Fibroblast of skin of right biceps (primary cell): ENCODE measurements around the gene MINDY4.

Source experiments
- DNase-seq: peaks from one replicate; pipeline ENCODE4 v3.0.0-alpha.2; 2013

MINDY4 gene

GRCh38 chr7:30840141-30841024 is 69.2 kb downstream of the MINDY4 start:
- no peak for DNase-seq

- DNase-seq: no peak
Observed at GRCh38 chr7:30841025-30841735, 70.0 kb downstream of the MINDY4 start.

- no peak for DNase-seq
Observed at GRCh38 chr7:30841801-30842541, 70.8 kb downstream of the MINDY4 start.

DNA sequence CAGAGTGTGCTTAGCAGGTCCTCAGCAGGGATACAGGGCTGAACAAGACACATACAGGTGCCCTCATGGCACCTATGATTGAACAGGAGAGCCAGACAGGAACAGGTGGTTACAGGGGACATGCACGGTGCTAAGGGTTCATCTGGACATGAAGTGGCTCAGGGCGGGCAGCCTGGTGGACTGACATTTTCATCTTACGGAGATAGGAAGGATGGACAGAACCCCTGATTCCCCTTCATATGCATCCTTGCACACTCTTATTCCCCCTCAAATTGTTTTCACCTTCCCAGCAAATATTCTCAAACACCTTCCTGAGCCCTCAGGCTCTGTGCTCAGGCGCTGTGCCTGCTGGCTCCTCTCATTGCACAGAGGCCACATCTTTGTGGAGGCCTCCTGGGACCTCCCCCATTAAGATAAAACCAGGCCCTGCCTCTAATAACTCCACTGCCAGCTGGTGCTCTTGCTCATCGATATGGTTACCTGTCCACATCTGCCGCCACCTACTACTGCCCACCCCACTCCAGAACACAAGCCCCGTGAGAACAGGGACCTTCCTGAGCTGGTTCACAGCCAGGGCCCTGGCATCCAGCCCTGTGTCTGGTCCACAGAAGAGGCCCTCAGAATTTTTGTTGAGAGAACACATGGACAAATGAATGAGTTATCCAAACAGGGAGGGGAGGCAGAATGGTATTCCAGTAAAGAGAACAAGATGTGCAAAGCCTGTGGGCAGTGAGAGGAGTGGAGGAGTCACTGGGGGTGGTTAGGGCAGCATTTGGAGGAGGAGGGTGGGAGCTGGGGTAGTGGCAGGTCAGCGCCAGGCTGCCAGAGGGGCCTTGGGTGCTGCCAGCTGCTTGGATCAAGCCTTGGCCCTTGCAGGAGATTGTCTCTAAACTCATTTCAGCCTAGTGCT is 71.6 kb downstream of the MINDY4 start:
- no peak for DNase-seq

DNA sequence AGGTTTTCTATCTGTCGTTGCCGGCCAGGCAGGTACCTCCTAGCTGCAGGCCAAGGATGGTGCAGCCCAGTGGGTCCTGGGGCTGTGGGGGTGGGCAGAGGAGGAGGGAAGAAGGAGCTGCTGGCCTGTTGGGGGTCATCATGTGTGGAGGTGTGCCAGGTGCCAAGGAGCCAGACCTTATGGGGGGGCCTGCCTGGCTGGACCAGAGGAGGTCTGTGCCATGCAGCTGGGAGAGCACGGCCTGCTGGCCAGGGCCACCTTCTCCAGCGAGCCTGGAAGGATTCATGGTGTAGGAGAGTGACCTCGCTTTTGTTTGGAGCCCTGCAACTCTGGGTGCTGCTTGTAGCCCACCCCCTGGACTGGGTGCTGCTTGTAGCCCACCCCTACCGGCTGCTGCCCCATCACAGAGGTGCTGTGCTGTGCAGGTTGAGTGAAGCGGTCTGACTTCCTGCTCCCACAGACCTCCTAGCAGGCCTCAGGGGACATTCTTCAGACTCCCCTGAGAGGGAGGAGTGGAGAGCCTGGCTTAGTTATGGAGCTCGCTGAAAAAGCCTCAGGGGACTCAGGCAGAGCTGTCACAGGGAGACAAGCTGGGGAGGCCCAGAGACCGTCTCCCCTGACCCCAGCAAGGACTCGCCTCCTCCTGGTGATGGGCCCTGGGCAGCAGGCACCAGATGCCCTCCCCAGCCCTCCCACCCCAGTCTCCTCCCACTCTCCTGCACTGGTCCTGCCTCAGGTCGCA is 72.7 kb downstream of the MINDY4 start:
- no peak for DNase-seq

DNA sequence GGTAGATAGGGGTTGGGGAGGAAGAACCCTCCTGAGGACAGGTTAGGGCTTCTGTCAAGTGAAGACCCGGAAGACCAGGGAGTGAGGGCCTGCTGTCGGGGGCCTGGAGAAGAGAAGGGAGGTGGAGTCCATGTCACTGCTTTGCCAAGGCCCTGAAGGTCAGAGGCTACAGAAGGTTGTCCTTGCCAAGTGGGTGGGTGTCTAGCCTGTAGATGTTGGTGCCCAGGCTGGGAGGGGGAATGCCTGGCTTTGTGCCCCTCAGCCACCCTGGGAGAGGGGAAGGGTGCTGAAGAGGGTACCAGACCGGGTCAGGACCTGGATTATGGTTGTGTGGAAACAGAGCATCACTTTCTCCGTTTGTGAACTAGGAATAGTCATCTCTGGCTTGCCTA is 73.3 kb downstream of the MINDY4 start:
- DNase-seq: no peak

DNA sequence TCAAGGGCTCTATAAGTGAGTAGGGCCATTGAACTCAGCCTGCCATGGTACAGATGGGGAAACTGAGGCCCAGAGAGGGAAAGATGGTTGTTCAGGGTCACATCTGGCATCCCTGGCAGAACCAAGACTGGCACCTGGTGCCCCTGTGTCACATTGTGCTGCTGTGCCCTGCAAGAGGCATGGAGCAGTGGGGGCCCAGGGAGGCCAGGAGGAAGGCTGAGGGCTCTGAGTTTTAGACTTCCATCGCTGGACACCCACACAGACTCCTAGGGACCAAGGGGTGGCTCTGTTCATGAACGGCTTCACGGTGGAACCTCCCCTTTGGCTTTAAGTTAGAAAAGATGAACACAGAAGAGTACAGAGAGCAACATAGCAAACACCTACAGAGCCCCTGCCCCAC is 73.7 kb downstream of the MINDY4 start:
- no peak for DNase-seq

DNA sequence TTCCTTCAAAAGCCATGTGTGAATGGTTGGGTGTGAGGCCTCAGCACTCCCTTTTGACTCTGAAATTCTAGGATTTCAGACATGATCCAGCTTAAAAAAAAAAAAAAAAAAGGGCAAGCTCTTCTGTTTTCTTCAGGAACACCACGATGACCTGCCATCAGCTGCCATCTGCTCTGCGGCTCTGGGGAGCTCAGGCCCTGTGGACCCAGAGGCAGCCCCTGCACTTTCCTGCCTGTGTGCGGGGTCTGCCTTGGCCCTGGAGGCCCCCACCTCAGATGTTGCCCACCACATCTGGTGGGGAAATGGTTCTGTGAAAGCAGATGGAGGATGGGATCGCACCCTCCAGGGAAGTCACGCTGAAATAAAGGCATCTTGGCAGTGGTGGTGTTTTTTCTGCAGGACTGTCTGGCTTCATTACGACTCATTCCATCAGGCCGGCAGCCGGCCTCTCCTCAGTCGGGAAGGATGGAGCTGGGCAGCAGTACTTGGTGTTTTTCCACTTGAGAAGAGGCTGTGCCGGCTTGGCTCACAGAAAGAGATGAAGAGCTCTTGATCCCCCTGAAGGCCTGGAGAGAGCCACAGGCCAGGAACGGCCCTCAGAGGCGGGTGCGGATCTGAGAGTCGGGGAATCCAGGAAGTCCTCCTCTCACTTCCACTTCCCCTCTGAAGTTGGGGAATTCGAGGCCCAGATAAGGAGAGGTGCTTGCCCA is 74.4 kb downstream of the MINDY4 start:
- DNase-seq: peak; percentile 48

DNA sequence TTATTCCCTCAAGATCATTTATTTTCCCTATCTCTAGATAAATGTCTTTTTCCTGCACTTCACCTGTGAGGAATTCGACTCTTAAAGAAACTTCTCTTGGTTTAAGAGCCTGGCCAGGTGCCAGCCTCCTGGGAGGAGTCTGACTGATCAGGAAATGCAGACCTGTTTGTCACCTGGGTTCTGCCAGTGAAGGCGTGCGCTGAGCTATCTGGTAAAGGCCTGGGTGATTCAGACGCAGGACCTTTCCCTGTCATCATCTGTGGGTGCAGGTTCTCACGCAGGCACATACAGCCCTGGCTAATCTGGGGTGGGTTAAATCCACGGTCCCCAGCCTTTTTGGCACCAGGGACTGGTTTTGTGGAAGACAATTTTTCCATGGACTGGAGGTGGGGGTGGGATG is 75.2 kb downstream of the MINDY4 start:
- no peak for DNase-seq

- no peak for DNase-seq
Observed at GRCh38 chr7:30848121-30848855, 77.1 kb downstream of the MINDY4 start.

DNA sequence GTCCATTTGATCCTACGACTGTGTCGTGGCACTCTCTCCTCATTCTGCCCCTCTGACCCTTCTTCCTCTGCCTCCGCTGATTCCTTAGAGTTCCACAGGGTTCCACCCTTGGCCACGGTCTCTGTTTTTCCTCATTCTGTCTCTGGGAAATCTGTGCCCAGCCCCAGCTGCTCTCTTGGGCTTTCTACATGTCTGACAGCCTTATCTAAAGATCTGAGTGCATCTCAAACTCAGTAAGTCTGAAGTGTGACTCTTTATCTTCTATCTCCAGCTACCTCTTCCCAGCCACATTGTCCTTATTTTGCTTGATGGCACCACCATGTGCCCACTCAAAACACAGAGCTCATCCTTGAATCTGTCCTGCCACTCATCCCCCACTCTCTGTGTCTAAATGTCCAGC is 78.3 kb downstream of the MINDY4 start:
- DNase-seq: no peak

DNA sequence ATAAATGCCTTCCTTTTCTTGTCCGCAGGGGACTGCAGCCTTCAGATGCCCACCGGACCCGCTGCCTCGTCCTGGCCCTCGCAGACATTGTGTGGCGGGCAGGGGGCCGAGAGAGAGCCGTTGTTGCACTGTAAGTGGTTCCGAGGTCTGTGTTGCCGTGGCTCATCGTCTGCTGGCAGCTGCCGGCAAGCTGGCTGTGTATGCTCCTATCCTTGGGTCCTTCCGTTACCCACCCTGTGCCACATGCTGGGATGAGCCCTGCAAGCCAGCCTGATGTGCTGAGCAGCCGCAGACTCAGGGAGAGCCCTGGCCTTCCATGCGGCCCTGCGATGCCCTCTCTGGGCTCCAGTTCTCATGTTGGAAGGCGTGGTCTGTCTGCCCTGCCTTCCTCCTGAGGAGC is 79.2 kb downstream of the MINDY4 start:
- no peak for DNase-seq

GRCh38 chr7:30851651-30852307 is 80.6 kb downstream of the MINDY4 start:
- peak; percentile 73 for DNase-seq

- DNase-seq: peak; percentile 66
Observed at GRCh38 chr7:30852308-30852684, 81.1 kb downstream of the MINDY4 start.

GRCh38 chr7:30852744-30853288 is 81.6 kb downstream of the MINDY4 start:
- no peak for DNase-seq

GRCh38 chr7:30853576-30853975 is 82.4 kb downstream of the MINDY4 start:
- no peak for DNase-seq

DNA sequence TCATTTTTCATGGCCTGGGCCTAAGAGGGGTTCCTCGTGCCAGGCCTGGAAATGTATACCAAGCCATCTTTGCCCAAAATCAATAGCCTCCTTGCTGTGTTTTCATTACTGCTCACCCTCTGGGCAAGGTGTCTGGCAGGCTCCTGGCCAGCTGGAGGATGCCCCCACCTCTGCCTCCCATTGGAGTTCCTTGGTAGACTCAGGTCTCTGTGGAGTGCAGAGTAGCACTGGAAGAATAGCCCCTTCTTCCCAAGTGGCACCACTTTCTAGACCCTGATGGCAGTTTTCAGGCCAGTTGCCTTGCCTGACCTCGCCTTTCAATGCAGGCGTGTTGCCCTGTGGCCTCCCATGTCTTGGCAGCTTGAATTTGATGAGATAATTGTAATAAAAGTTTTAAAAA is 84.7 kb downstream of the MINDY4 start:
- no peak for DNase-seq

GRCh38 chr7:30858576-30858975 is 87.4 kb downstream of the MINDY4 start:
- DNase-seq: no peak

DNA sequence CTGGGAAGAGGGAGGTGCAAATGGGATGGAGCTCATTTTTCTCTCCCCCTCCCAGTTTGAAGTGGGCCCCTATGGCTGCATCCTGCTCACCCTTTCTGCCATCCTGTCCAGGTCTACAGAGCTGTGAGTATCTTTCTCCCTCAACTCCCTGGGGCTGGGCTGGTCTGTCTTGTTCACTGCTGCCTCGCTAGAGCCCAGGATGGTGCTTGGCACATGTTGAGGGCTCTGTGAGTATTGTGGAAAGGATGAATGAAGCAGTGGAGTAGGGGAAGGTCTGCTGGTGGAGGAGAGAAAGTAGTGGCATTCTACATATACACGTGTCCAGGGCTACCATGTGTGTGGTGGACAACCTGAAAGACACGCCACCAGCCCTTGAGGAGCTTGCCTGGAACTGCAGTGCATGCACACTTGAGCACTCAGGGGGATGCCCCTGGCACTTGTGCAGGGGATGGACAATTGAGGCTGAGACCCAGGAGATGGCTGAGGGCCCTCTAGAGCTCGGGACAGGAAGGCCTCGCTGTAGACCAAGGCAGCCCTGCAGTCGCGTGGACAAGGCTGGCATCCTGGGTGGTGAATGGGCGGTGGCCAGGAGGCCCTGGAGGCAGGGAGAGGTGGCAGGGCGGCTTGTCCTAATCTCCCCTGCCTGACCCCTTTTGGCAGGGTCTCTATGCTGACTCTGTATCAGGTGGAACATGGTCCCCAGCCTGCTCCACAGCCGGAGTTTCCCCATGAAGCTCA is 88.2 kb downstream of the MINDY4 start:
- no peak for DNase-seq
